GM06990 (cell line): ENCODE data around the gene MEX3D.

ENCODE experiments used
- DNase-seq: peaks from one replicate; pipeline ENCODE4 v3.0.0-alpha.2; 2011; ENCODE audit not compliant: insufficient read length; ENCODE audit errors: extremely low read depth
- H3K27me3 ChIP-seq: replicated peaks from 2 replicates; pipeline ENCODE4 v1.6.0; 2011; ENCODE audit warnings: low read length; ENCODE audit not compliant: control insufficient read depth, insufficient read depth
- H3K36me3 ChIP-seq: 2 replicates; pipeline ENCODE4 v1.5.1; 2011; ENCODE audit warnings: low read length; ENCODE audit not compliant: control insufficient read depth, insufficient read depth
- H3K4me3 ChIP-seq: replicated peaks from 2 replicates; pipeline ENCODE4 v1.5.1; 2011; ENCODE audit warnings: low read depth, mild to moderate bottlenecking, control low read depth, low read length
- TF ChIP-seq, protein P1 (sequence below): IDR thresholded peaks from 2 replicates; pipeline ENCODE4 v1.5.1; 2011; ENCODE audit warnings: low read length, control low read depth, mild to moderate bottlenecking, inconsistent platforms; ENCODE audit not compliant: insufficient read depth, poor library complexity, severe bottlenecking

MEX3D gene

DNA sequence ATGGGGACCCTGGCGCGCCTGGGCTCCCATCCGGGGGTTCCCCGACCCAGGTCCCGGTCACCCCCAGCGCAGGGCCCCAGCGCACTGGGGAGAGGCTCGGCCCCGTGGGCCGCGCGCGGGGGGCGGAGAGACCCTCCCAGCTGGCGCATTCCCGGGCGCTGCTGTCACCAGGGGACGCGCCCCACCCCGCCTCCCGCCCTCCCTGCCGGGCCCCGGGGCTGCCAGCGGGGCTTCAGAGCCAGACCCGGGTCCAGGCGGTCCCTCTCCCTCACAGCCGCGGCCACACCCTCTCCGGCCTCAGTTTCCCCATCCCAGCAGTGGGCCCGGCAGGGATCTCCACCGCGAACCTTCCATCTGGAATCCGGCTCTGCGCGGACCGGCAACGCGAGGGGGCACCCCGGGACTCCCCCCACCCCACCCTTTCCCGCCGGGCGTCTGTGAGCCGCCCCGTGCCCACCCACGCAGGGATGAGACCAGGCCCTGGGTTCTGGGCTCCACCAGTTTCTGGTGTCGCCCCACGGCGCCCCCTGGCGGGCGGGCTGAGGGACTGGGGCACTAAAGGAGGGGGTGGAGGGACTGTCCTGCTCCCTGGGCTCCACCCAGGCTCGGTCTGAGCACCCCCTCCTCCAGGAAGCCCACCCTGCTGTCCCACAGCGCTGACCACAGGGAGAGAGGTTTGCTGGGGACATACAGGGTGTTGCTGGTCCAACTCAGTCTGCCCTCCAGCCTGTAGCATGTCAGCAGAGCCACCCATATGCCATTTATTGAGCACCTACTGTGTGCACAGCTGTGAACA, 54.4 kb downstream of the MEX3D start:
- peak overlapping the region; percentile 50 for H3K4me3 ChIP-seq
- no peaks in the 10 kb centered on the region; the same call in 1 of the 2 replicates for H3K27me3 ChIP-seq
- H3K36me3 ChIP-seq = no peaks in the 10 kb centered on the region
- TF ChIP-seq, protein P1, sequence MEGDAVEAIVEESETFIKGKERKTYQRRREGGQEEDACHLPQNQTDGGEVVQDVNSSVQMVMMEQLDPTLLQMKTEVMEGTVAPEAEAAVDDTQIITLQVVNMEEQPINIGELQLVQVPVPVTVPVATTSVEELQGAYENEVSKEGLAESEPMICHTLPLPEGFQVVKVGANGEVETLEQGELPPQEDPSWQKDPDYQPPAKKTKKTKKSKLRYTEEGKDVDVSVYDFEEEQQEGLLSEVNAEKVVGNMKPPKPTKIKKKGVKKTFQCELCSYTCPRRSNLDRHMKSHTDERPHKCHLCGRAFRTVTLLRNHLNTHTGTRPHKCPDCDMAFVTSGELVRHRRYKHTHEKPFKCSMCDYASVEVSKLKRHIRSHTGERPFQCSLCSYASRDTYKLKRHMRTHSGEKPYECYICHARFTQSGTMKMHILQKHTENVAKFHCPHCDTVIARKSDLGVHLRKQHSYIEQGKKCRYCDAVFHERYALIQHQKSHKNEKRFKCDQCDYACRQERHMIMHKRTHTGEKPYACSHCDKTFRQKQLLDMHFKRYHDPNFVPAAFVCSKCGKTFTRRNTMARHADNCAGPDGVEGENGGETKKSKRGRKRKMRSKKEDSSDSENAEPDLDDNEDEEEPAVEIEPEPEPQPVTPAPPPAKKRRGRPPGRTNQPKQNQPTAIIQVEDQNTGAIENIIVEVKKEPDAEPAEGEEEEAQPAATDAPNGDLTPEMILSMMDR = peak; percentile 92
- peak; percentile 62 for DNase-seq

DNA sequence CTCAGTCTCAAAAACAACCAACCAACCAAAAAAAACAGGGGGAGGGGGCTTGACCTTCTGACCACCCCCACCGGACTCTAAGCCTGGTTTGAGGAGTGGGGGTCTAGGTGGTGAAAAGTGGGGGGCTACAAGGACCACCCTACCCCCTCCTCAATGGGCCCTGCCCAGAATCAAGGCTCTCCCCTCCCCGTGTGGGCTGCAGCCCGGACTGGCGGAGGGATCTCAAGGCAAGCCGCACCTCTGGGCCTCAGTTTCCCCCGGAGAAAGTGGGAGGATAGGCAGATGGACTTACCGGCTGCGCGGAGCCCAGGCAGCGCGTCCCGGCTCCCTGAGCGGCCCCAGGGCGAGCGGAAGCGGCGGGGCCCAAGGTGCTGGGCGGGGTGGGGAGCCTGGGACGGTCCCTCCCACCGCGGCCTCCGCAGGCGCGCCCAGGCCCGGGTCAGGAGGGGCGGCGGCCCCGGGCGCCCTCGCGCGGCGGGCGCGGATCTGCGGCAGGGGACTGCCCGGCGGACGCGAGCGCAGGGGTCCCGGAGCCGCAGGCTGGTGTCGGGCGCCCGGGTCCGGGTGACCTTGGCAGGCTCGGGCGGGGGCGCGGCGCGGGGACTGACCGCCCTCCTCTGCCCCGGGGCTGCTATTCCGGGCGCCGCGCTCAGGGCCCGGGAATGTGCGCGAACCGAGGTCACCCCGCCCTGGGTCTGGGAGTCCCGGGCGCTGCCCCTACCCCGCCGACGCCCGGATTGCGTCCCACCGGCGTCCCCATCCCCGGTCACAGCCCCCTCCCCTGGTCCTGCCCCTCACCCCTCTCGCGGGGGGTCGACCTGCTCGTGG, 55.2 kb downstream of the MEX3D start, which contains the start of gene ADAMTSL5:
TSS of gene ADAMTSL5 (minus strand) at position 349 of the 828 bp plus-strand sequence. CDS start 2,076 bp downstream, outside the sequence.
- Histone ChIP-seq H3K4me3 (peak within 1 kb of the TSS; percentile 59), H3K27me3 (no peaks in the 10 kb centered on the region; the same call in 1 of the 2 replicates), H3K36me3 (no peaks in the 10 kb centered on the region)
- DNase-seq = peak; percentile 73
- TF ChIP-seq, protein P1 = no peak

DNA sequence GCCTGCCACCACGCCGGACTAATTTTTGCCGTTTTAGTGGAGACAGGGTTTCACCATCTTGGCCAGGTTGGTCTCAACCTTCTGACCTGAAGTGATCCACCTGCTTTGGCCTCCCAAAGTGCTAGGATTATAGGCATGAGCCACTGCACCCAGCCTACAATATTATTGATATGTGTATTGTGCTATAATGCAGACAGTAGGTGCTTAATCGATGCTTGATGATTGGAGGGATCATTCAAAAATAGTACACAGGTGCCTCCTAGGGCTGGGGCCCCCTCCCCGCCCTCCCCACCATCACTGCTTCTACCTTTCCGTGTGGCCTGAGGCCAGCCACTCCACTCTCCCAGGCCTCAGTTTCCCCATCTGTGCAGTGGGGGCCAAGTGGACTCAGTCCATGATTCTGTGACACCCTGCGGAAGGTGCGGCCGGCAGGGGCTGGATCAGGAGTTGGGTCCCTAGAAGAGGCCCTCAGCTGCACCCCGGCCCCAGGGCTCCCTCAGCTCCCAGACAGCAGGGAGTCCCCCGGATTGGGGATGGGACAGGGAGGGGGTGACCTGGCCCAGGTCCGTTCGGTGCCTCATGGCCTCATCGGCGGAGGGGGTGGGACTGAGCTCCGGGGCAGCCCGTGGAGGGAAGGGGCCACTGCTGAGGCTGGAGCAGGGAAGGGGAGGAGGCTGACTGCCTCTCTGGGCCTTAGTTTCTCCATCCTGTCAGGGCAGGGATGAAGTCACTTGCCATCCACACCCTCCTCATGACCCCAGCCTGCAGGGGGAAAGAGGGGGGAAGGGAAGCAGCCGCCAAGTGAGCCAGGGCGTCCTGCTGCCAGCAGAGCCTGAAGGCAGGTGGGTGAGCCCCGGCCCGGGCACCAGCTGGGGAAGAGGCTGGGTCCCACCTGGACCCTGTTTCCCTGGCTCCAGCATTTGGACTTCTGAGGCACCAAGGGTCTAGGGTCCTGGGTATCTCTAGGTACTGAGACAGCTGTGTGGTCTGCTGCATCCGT, 56.5 kb downstream of the MEX3D start:
- no peaks in the 10 kb centered on the region for H3K36me3 ChIP-seq
- H3K4me3 ChIP-seq = no peak overlapping the region
- TF ChIP-seq, protein P1 = no peak
- H3K27me3 ChIP-seq = no peaks in the 10 kb centered on the region; the same call in 1 of the 2 replicates
- no peak for DNase-seq

DNA sequence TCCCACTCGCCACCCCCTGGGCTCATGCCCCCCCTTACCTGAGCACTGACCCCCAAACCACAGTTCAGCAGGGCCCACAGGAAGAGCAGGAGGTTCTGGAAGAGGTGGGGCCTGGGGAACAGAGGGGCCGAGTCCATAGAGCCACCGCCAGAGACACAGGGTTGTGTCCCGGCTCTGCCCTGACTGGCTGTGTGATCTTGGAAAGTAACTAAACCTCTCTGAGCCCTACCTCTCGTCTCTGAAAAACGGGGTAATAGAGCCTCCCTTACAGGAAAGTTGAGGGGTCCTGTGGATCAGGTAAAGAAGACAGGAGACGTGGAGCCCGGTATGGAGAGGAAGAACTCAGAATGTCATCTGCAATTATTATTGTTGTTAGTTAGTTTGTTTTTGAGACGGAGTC, 57.3 kb downstream of the MEX3D start:
- DNase-seq = no peak
- TF ChIP-seq, protein P1 = no peak
- Histone ChIP-seq H3K36me3 (no peaks in the 10 kb centered on the region), H3K27me3 (no peaks in the 10 kb centered on the region; the same call in 1 of the 2 replicates), H3K4me3 (no peak overlapping the region)

DNA sequence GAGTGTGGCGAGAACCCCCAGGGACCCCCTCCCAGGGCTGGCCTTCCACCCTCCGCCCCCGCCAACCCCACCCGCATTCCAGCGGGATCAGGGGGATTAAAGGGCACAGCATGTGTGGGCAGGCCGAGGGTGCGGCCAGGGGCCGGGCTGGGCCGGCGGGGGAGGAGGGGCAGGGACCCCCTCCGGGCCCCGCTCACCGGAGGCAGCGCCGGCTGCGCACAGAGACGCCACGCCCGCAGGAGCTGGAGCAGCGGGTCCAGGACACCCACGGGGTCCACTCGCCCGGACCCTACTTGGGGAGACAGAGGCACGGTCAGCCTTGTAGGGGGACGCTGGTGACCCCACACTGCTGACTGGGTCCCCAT, 57.7 kb downstream of the MEX3D start:
- H3K27me3 ChIP-seq = no peaks in the 10 kb centered on the region; the same call in 1 of the 2 replicates
- DNase-seq = no peak
- TF ChIP-seq, protein P1 = no peak
- no peak overlapping the region for H3K4me3 ChIP-seq
- H3K36me3 ChIP-seq = no peaks in the 10 kb centered on the region
